Measurements from ENCODE around the gene ATP5IF1.

Gene ATP5IF1

DNA sequence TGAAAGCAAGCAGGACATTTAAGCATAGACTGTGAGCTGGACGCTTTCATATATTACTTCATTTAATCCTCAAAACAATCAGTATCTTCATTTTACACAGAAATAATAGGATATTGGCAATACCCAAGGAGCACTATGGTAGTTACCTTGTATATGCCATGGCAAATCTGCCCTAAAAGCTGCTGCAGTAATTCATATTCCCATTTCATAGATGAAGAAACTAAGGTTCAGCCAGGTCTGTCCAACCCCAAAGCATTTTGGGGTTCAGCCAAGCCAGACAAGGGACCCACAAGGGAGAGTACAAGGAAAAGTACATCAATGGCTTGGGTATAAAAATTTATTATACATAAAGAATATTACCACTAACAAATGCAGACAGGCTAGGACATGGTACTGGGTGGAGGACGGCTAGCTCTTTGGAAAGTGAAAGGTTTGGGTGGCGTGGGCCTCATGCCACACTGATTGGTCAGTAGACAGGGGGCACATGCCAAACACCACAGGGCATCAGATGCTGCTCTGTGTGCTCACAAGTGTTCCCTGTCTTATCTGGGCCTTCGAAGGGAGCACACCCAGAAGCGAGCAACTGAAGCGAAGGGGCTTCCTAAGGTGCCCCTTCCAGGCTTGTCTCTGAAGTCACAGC is 35.6 kb upstream of the ATP5IF1 start:
- DNase-seq (ENCODE audit: insufficient read length) (no peak), FAIRE-seq (no peak)

DNA sequence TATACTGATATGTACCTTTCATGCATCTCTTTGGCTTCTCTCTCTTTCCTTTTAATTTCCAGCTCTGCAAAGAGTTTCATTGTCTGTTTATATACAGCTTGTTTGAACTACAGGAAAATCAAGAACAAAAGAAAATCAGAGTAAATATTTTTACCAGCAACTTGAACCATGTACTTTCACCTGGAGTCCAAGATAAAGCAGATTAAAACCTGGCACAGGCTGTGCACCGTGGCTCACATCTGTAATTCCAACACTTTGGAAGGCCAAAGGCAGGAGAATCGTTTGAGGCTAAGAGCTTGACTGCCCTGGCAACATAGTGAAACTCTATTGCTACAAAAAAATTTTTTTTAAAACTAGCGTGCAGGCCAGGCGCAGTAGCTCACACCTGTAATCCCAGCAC is 30.7 kb upstream of the ATP5IF1 start:
- no peak for FAIRE-seq
- TF ChIP-seq POLR2AphosphoS5 (IDR thresholded peaks at IDR 0.05; ENCODE audit: low read depth, low read length) (no peak), TAF1 (IDR thresholded peaks at IDR 0.05; ENCODE audit: borderline replicate concordance, low read depth, low read length) (no peak), POLR2A (IDR thresholded peaks at IDR 0.05; ENCODE audit: low read depth, low read length) (no peak)
- no peak for DNase-seq (ENCODE audit: insufficient read length)

More for the DNA sequence above, 35.6 kb upstream of the ATP5IF1 start:
- no peak for TF ChIP-seq POLR2AphosphoS5 (IDR thresholded peaks at IDR 0.05; ENCODE audit: low read depth, low read length)
- no peak for TF ChIP-seq TAF1 (IDR thresholded peaks at IDR 0.05; ENCODE audit: borderline replicate concordance, low read depth, low read length)
- TF ChIP-seq POLR2A (IDR thresholded peaks at IDR 0.05; ENCODE audit: low read depth, low read length) = no peak

DNA sequence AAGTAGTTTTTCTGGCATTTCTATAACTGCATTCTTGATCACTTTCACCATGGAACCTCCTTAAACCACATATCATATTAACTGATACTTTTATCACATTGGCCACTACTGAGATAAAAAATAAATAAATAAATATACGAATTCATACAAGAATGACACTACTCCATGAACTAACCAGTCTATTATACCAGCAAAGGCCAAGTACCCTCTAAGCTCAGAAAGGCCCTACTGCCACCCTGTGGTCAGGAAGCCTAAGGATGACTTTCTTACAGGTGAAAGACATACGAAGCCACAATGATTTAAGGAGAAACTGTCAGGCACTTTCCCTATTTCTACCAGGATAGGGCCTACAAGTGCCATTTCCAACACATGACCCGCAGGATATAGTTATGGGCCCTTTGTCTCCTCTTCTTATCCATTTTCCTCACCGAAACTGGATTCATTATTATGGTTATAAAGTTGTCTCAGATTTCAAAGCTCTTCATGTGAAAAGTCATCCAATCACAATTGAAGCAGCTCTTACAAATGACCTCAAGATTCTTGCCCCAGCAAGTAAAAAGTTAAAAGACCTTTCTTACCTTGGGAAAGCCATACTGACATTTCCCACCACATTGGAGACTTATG is 27.0 kb upstream of the ATP5IF1 start:
- FAIRE-seq (peak; percentile 89), DNase-seq (ENCODE audit: insufficient read length) (no peak)
- TF ChIP-seq POLR2A (IDR thresholded peaks at IDR 0.05; ENCODE audit: low read depth, low read length) = no peak
- TF ChIP-seq TAF1 (IDR thresholded peaks at IDR 0.05; ENCODE audit: borderline replicate concordance, low read depth, low read length) = no peak
- no peak for TF ChIP-seq POLR2AphosphoS5 (IDR thresholded peaks at IDR 0.05; ENCODE audit: low read depth, low read length)

DNA sequence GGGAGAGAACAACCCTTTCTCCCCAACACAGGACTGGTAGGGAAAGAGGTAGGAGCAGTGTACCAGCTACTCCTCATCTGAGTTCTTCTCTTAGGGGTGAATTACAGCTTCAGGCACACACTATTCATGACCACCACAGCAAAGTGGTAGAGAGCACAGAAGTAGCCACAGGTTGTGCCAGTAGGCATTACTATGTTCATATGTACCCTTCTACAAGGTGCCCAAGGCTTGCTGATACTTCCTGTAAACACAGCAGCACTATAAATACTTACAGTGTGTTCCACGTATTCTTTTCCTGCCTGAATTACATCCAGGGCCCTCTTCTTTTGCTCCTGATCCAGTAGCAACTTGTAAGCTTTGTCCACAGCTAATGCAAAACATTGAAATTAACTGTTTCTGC is 26.2 kb upstream of the ATP5IF1 start:
- TF ChIP-seq POLR2AphosphoS5 (IDR thresholded peaks at IDR 0.05; ENCODE audit: low read depth, low read length) (no peak), TAF1 (IDR thresholded peaks at IDR 0.05; ENCODE audit: borderline replicate concordance, low read depth, low read length) (no peak), POLR2A (IDR thresholded peaks at IDR 0.05; ENCODE audit: low read depth, low read length) (no peak)
- DNase-seq (ENCODE audit: insufficient read length) (no peak), FAIRE-seq (no peak)

DNA sequence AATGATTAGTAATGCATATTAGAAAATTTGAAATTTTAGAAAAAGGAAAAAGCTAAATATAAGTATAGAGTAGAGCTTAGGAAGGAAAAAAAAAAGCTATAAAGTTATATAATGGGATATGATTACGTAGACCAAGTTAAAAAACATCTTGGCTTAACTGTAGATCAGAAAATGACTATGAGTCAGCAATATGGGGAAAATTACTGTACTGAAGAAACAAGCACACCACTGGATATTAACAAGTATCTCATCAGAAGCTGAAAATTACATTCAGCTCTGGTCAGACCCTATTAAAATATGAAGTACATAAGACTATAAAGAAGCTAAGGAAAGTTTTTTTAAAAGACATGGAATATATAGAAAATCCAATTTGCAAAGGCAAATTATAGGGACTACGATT is 22.6 kb upstream of the ATP5IF1 start:
- no peak for TF ChIP-seq POLR2AphosphoS5 (IDR thresholded peaks at IDR 0.05; ENCODE audit: low read depth, low read length)
- no peak for TF ChIP-seq POLR2A (IDR thresholded peaks at IDR 0.05; ENCODE audit: low read depth, low read length)
- TF ChIP-seq TAF1 (IDR thresholded peaks at IDR 0.05; ENCODE audit: borderline replicate concordance, low read depth, low read length) = no peak
- DNase-seq (ENCODE audit: insufficient read length) (no peak), FAIRE-seq (no peak)

DNA sequence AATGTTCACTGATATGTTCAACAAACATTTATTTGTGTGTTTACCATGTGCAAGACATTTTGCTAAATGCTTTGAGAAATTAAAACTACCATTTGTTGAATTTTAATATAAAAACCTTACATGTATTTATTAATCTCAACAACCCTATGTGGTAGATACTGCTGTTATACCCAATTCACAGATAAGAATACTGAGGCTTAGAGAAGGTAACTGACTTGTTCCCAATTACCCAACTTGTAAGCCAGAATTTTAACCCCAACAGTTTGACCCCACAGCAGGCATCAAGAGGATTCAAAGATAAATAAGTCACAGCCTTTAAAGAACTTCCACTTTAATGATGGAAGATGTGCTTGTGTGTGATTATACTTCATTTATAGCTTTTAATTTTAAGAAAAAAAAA is 6.8 kb upstream of the ATP5IF1 start:
- TF ChIP-seq TAF1 (IDR thresholded peaks at IDR 0.05; ENCODE audit: borderline replicate concordance, low read depth, low read length) = no peak
- no peak for TF ChIP-seq POLR2A (IDR thresholded peaks at IDR 0.05; ENCODE audit: low read depth, low read length)
- no peak for TF ChIP-seq POLR2AphosphoS5 (IDR thresholded peaks at IDR 0.05; ENCODE audit: low read depth, low read length)
- no peak for DNase-seq (ENCODE audit: insufficient read length)
- no peak for FAIRE-seq

DNA sequence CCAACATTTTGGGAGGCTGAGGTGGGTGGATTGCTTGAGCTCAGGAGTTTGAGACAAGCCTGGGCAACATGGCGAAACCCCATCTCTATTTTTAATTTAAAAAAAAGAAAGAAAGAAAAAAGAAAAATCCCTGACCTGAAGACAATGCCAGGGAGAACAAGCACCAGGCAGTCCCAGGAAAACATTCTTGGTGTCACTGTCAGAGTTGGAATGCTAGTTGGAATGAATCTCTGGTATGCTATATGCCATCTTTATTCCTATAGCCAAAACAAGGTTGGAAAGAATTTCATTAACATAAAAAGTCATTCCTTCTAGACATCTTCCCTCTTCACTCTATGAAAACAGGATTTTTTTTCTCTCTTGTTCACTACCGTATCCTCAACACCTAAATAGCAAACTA is 5.9 kb upstream of the ATP5IF1 start:
- FAIRE-seq = no peak
- TF ChIP-seq POLR2A (IDR thresholded peaks at IDR 0.05; ENCODE audit: low read depth, low read length) (no peak), TAF1 (IDR thresholded peaks at IDR 0.05; ENCODE audit: borderline replicate concordance, low read depth, low read length) (no peak), POLR2AphosphoS5 (IDR thresholded peaks at IDR 0.05; ENCODE audit: low read depth, low read length) (no peak)
- no peak for DNase-seq (ENCODE audit: insufficient read length)

DNA sequence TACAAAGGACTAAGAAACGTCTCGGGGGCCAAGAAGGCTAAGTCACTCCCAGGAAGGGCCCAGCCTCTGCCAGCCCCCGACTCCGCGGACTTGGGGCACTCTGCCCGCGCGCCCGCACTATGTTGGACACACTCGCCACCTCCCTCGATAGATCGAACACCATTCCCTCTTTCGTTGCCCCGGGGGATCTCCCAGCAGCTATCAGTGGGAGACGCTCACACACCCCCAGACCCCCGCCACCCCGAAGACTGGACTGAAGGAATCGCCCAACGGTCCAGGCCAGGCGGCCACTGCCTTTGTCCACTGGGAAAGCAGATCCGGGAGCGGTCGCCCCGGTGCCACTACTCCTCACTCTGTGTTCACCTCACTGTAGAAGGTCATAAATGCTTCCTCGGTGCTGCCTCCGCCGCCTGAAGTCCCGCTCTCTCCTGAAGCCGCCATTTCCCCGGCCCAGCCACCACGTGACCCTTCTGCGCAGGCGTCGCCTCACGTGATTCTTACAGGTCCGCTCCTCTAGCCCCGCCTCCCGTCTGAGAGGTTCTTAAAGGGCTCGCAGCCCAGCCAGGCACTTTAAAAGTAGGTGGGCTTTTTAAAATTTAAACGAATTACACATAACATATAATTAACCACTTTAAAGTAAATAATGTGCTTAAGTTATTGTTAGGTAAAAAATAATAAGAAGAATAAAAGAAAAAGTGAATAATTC is 3.2 kb upstream of the ATP5IF1 start, which contains the start of gene DNAJC8:
Gene DNAJC8 (minus strand): TSS at position 472 of the 706 bp plus-strand sequence. CDS start 31 bp downstream, at position 441.
- DNase-seq (ENCODE audit: insufficient read length) (peak; percentile 91), FAIRE-seq (peak; percentile 85)
- TF ChIP-seq TAF1 (IDR thresholded peaks at IDR 0.05; ENCODE audit: borderline replicate concordance, low read depth, low read length) = peak; percentile 95
- TF ChIP-seq POLR2A (IDR thresholded peaks at IDR 0.05; ENCODE audit: low read depth, low read length) = peak; percentile 92
- TF ChIP-seq POLR2AphosphoS5 (IDR thresholded peaks at IDR 0.05; ENCODE audit: low read depth, low read length) = peak; percentile 84; the same call in 1 of the 2 replicates

DNA sequence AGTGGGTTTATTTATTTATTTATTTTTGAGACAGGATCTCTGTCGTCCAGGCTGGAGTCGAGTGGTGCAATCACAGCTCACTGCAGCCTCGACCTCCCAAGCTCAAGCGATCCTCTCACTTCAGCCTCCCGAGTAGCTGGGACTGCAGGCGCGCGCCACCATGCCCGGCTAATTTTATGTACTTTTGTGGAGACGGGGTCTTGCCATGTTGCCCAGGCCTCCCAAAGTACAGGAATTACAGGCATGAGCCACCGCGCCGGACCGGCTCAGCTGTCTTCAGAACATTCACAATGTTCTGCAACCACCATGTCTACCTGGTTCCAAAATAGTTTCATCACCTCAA is 2.7 kb upstream of the ATP5IF1 start:
- TF ChIP-seq POLR2AphosphoS5 (IDR thresholded peaks at IDR 0.05; ENCODE audit: low read depth, low read length) (no peak), POLR2A (IDR thresholded peaks at IDR 0.05; ENCODE audit: low read depth, low read length) (no peak), TAF1 (IDR thresholded peaks at IDR 0.05; ENCODE audit: borderline replicate concordance, low read depth, low read length) (no peak)
- FAIRE-seq = no peak
- DNase-seq (ENCODE audit: insufficient read length) = no peak

DNA sequence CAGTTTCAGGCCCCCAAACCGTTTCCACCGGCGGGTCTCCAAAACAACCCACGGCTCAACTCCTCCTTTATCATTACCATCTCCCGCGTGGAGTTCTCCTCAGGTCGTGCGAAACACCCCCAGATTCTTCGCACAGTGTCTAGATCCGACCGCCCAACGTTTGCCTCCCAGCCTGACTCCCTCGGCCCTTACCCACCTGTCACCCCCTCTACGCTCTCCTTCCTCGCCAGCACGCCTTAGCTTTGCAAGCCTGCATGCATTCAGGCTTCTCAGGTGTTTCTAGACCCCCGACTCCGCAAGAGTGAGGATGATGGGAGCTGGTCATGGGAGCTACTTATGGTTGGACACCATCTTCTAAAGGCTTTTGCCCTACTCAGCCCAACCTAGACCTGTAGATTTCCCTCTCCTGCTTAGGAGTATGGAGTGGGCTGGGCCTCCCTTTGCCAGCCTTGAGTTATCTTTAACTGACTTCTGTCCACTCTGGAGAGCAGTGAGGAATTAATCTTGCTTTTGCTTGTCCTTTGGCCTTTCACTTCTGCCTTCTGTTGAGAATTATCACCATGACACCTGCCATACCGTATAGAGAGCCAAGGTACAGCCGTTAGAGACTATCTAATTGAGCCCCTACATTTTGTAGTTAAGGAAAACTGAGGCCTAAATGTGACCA is 865 bp downstream of the ATP5IF1 start:
- TF ChIP-seq POLR2AphosphoS5 (IDR thresholded peaks at IDR 0.05; ENCODE audit: low read depth, low read length) (no peak), POLR2A (IDR thresholded peaks at IDR 0.05; ENCODE audit: low read depth, low read length) (no peak), TAF1 (IDR thresholded peaks at IDR 0.05; ENCODE audit: borderline replicate concordance, low read depth, low read length) (no peak)
- FAIRE-seq (peak; percentile 53), DNase-seq (ENCODE audit: insufficient read length) (no peak)

DNA sequence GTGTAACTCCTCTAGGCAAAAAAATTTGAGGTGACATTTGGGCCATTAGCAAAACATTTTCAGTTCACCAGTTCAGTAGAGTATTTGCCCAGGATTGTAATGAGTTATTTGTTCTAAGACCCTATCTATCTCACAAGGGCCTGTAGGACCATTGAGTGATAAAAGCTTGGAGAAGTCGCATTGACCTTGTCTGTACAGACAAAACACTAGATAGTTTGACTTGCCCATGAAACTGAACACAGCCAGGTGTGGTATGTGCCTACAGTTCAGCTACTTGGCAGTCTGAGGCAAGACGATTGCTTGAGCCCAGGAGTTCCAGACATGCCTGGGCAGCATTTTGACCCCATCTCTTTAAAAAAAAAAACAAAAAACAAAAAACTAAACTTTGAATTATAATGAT is 3.1 kb downstream of the ATP5IF1 start:
- FAIRE-seq (no peak), DNase-seq (ENCODE audit: insufficient read length) (no peak)
- TF ChIP-seq POLR2A (IDR thresholded peaks at IDR 0.05; ENCODE audit: low read depth, low read length) (0 out of 2 replicates have a peak, but pooled peaks have one; percentile 35), POLR2AphosphoS5 (IDR thresholded peaks at IDR 0.05; ENCODE audit: low read depth, low read length) (no peak)

All from GM12892 (cell line).